ENCODE measurements around the gene GRM4. TPM values are rescaled to one million over a fixed set of nuclear protein-coding genes. Genes with fewer than 3 reads are reported as not detected.
"Not testable (repeated sequence)": the region's sequence is repeated elsewhere in the genome, so short reads cannot be mapped to it uniquely, and the experiment has no call there.

The GRM4 gene
- total RNA-seq, 1 donor = under 0.01 TPM

DNA sequence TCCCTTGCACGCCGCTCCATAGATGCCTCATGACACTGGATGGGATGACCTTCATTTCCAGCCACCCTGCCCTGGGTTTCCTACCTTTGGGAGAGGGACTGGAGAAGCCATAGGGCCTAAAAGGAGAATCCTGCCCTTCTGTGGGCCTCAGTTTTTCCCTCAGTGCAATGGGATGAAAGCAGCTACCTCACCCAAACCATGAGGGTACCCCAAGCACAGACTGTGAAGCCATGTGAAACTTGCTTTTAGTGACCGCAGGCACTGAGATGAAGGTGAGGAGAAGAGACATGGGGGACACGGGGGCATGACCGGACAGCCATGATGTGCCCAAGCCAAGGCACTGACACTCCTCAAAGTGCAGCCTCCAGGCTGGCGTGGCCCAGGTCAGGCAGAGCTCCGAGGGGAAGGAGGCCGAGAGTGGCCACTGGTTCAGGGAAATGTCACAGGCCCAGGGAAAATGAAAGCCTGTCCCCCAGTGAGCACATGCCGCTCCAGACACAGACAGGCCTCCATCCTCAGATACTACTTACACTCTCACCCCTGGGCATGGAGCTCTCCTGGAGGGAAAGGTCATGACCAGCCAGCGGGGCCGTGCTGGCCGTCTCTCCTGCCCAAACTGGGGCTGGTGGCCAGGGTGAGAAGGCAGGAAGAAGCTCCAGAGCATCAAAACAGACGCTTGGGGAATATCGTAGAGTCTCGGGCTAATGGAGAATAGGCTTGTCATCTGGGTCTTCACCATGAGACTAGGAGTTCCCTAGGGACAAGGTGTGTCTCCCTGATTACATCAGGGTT is 116.2 kb downstream of the GRM4 start:
- DNase-seq (ENCODE audit: low read depth in 2 of 3, low spot score in 2 of 3) = no peak

DNA sequence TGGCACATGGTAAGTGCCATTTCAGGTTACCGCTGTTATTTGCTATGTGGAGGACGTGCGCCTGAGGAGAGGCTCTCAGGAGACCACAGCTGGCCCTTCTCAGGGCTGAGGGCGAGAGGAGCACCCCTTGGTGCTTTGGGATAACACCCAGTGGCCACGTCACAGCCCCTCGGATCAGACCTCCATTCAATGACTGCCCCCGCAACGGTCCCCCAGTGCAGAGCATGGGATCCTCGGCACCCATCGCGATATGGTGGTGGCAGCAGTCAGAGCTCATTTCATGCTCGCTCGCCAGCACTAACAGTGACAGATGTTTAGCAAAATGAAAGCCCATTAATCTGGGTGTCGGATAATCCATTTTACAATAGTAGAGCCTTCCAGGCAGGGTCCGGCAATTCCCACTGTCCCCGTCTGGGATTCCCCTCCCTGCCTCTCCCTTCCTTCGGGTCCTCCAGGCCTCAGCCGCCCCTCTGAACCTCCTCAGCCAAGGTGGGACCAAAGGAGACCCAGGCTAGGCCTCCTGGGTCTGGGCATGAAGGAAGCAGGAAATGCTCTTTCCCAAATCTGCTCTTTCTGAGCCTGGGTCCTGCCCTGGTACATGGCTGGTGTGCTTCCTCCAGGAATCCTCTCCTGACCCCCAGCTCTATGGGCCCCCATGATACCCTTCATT is 117.1 kb downstream of the GRM4 start:
- DNase-seq (ENCODE audit: low read depth in 2 of 3, low spot score in 2 of 3) = no peak

DNA sequence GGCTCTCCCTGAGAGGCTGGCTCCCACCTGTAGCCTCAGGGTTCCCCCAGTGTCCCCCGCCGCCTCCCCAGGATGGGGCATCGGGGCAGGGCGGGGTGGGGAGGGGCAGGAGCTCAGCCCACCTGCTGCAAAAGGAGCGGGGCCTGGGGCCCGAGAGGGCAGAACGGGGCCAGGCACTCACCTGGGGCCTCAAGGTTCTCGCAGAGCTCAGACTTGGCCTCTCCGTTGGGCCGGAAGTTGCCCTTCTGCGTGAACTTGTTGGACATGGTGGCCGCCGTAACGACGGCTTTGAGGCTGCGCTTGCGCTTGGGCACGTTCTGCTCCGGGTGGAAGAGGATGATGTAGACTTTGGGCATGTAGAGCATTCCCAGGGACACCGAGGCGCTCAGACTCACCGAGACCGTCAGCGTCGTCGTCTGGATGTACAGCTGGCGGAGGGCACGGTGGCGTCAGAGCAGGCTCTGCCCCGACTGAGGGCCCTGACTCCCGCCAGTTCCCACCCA is 117.9 kb downstream of the GRM4 start:
- no peak for DNase-seq (ENCODE audit: low read depth in 2 of 3, low spot score in 2 of 3)

DNA sequence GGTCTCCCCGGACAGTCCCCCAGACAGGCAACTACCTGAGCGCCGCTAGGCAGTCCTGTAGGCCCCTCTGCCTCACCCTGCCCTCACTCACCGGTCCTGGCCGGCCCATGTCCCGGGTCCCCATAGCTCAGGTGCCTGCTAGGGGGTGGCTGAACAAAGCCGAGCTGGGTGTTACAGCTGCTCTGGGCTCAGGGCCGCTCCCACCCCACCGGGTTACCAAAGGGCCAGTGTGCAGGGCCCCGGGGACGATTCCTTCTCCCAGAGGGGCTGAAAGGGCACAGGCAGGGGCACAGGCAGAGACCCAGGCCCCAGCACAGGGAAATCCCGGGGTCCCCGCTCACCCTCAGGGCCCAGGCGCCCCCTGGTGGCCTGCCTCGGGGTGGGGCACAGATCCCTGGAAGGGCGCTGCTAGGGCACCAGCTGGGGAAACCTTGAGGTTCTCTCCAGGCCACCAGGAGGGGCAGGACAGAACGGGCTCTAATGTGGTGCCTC is 118.4 kb downstream of the GRM4 start:
- peak; percentile 43 to 65 (median 51) for DNase-seq (ENCODE audit: low read depth in 2 of 3, low spot score in 2 of 3)

DNA sequence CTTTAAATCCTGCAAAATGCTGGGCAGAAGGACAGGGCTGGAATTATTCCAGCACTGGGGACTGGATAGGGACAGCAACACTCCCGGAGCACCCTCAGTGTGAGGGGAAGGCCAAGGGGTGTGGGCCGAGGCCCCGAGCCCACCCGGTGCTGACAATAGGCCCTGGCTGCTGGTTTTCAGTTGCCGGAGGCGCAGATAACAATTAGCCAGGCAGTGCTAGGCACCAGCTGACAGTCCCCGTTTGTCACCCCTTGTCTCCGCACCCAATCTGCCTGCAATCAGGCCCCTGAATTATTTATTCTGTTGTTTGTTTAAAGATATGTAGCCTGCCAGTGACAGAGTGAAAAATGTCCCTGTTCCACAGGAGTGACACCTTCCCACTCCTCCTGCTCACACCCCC is 120.0 kb downstream of the GRM4 start:
- no peak for DNase-seq (ENCODE audit: low read depth in 2 of 3, low spot score in 2 of 3)

DNA sequence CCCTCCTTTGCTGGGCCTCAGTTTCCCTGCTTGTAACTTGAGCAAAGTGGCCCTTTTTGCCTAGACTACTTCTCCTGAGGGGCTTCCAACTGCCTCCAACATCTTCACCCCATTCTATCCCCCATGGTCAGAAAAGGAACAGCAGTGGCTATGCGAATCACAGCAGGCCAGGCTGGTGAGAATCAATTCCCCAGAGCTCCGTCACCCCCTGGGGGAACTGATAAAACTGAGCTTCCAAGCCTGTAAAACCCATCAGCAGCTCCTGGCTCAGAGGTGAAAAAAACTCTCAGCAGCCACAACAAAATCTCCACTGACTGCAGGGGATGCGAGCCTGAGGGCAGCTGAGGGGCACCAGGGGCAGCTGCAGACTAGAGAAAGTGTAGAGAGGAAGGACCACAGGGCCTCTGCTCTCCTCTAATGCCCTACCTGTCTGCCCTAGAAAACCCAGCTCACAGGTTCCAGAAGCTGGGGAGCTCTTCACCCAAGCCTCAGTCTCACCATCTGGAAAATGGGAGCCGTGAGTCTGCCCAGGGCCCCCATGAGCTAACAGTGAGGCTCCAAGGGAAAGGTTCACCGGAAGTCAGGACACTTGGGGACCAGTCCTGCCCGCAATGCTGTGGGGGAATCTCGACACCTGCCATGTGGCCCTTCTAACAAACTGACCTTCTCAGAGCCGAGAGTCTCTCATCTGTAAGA is 120.6 kb downstream of the GRM4 start:
- DNase-seq (ENCODE audit: low read depth in 2 of 3, low spot score in 2 of 3) = no peak

DNA sequence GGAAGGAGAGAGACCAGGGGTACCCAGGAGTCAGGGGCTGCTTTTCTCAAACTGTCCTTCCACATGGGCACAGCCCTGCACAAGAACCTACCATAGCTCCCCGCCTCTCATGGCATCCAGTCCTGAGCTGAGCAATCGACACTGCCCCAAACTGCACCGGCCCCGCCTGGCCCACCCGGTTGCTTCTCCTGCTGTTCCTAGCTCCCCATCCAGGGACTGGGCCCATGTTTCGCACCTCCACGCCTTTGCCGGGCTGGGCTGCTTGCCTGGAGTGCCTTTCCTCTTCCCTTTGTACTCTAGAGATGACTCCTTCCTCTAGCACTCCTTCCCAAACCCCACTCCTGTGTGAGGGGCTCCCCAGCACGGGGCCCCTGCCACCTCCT is 123.0 kb downstream of the GRM4 start:
- DNase-seq (ENCODE audit: low read depth in 2 of 3, low spot score in 2 of 3) = no peak

DNA sequence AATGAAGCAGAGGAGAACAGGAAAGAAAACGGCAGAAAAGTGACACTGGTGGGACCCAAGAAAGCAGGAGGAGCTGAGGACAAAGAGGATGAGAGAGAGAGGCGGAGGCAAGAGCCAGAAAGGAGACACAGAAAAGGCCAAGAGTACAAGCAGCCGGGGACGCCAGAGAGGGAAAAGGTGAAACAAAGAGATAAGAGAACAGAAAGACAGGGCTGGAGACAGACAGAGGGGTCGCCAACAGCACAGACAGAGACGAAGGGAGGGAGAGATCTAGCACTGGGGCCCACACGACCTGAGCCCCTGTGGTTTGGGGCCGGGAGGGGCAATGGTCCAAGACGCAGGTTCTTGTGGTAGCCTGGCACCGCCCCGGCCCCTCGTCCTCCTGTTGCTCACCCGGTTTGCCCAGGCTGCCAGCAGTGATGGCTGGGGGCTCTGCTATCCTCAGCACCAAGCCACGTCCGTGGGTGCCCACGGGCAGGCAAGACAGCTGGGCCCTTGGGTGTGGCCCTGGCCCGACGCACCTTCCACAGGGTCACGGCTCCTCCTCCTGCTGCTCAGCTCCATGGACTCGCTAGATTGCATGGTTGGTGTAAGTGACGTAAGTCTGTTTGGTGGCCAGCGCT is 123.5 kb downstream of the GRM4 start:
- DNase-seq (ENCODE audit: low read depth in 2 of 3, low spot score in 2 of 3) = no peak

DNA sequence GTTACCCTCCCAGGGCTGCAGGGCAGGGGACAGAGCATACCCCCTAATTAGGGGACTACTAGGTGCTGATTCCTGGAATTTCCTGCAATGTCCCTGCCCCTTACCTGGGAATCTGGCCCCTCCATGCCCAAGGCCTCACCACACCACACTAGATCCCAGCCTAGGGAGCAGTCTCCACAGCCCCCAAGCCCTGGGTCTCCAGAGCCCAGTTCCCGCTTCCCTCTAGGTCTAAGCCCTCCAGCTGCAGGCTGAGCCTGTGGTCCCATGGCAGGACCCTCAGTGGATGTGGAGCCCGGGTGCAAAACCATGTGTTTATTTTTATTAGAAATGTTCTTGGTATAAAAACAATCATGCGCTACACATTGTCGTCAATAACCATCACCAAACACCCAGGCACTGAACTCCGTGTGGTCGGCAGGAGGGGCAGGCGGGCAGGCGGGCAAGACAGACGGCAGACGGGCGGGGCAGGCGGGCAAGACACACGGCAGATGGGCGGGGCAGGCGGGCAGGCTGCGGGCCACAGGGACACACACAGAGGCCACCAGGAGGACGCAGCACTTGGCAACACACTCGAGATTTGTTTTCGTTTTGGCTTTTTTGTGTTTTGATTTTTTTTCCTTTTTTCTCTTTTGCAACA is 124.2 kb downstream of the GRM4 start:
- no peak for DNase-seq (ENCODE audit: low read depth in 2 of 3, low spot score in 2 of 3)

DNA sequence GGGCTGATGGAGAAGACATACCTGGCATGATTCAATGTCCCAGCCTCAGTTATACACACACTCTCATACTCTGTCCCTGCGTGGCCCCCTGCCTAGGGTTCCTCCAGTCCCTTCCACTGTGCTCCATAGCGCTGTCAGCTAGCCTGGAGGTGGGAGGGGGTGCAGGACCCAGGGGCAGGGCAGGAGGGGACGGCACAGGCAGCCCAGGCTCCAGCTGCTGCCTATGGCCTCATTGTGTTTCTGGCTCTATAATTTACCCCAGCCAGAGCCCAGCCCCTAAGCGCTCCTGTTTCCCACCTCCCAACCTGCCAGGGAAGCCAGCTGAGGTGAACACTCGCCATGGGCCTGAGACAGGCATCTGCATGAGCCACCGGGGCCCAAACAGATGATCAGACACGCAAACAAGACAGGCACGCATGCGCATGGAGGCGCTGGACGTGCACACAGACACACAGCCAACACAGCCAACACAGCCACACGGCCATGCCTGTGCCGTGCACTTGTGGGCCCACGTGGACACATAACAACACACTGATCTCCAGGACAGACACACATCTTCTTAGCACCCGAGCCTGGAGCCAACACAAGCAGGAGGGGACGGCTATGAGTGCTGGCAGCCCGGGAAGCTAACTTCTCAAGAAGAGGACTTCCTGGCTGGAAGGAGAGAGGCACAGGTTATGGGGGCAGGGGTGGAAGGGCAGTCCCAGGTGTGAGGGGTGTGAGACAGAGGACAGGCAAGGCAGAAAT is 124.9 kb downstream of the GRM4 start:
- no peak for DNase-seq (ENCODE audit: low read depth in 2 of 3, low spot score in 2 of 3)

DNA sequence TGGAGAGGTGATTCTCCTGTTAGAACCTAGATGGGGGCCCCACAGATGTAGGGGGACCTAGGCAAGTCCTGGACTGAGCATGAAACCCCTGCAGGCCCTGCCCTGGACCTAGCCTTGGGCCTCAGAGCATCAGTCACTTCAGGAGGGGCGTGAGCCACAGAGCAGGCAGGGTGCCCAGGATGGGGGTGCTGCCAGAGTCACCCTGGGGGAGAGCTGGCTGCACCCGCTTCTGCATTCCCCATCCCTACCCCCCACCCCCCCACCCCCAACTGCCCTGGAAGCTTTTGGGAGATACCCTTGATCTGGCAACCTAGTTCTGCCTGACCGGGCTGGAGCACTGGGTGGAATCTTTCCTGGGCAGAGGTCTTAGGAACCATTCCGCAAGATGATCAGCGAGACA is 125.6 kb downstream of the GRM4 start:
- DNase-seq (ENCODE audit: low read depth in 2 of 3, low spot score in 2 of 3) = no peak

DNA sequence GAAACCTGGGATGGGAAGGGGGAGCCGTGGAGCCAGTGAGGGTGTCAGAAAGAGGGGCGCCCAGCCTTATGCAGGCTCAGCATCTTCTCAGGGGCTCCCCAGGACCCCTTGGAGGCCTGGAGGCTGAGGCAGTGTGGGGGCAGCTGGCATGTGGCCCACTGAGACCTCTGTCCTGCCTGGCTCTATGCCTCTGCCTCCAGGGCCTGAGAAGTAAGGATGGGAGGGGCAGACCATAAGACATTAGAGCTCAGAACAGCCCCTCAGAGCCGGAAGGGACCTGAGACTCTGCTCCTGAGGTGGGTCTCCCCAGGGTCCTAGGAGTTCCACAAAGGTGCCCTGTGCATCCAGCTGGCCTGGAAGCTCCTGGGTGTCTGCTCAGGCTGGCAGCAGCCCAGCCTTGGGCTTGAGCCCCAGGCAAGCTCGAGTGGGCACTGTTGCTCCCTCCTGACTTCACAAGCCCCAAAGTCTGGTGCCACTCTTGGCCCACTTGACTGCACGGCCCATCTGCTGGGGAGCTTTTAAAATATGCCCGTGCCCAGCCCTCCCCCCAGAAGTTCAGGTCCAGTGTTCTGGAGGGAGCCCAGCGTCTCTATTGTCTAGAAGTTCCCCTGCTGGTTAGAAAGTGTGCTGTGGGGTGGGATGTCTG is 126.8 kb downstream of the GRM4 start:
- no peak for DNase-seq (ENCODE audit: low read depth in 2 of 3, low spot score in 2 of 3)

DNA sequence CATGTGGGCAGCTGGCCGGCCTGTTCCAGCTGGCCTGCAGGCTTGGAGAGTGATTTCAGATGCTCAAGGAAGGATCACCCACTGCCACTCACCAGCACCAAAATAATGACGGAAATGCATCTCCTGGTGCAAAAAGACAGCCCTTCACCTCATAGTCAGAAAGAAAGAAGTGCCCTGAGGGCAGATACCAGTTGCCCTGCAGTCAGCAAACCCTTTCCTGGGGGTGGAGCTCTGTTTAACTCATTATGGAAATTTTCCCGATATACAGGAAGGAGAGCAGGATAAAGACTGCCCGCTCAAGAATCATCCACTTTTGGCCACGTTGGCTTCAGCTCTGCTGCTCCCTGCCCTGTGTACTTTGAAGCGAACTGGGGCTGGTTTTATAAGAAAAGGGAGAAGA is 127.9 kb downstream of the GRM4 start:
- DNase-seq (ENCODE audit: low read depth in 2 of 3, low spot score in 2 of 3) = no peak

DNA sequence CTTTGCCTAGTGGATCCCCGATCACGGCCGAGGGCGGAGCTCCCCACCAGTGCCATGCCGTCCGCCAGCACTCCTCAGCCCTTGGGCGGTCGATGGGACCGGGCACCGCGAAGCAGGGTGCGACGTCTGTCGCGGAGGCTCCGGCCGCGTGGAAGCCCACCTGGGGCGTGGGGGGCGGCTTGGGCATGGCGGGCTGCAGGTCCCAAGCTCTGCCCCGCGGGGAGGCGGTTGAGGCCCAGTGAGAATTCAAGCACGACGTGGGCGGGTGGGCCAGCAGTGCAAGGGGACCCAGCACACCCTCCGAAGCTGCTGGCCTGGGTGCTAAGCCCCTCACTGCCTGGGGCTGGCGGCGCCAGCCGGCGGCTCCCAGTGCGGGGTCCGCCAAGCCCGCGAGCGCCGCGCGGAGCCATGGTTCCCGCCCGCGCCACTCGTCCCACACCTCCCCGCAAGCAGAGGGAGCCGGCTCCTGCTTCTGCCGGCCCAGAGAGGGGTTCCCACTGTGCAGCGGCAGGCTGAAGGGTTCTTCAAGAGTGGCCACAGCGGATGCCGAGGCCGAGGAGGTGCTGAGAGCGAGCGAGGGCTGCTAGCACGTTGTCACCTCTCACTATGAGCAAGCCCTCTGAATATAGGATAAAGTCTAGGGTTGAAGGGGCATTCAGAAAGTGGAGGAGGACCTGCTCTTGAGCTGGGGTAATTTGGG is 128.6 kb downstream of the GRM4 start:
- no peak for DNase-seq (ENCODE audit: low read depth in 2 of 3, low spot score in 2 of 3)

DNA sequence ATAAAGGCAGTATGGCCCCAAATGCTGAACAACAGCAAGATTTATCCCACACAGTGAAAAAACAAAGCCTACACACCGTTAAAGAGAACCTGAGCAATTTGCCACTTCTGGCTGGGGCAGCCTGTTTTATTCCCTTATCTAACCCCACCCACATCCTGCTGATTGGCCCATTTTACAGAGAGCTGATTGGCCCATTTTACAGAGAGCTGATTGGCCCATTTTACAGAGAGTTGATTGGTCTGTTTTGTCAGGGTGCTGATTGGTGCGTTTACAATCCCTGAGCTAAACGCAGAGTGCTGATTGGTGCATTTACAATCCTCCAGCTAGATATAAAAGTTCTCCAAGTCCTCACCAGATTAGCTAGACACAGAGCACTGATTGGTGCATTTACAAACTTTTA is 129.3 kb downstream of the GRM4 start:
- not testable (repeated sequence) for DNase-seq (ENCODE audit: low read depth in 2 of 3, low spot score in 2 of 3)

DNA sequence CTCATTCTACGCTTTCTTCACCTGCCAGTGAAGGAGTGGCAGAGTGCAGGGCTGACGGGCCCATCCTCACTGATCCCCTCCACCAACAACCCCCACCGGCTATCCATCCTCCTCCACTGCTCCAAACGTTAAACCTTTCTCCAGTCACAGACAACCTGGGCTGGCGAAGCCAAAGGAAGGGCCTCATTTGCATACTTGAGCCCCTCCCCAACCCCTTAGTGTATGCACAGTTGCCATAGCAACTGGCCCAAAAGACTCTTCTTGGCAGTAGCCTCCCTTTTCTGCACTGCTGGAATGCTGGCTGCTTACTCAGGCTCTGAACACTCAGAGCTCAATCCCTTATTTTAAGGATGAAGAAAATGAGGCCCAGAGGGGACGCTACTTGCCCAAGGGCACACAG is 130.3 kb downstream of the GRM4 start:
- DNase-seq (ENCODE audit: low read depth in 2 of 3, low spot score in 2 of 3) = no peak

DNA sequence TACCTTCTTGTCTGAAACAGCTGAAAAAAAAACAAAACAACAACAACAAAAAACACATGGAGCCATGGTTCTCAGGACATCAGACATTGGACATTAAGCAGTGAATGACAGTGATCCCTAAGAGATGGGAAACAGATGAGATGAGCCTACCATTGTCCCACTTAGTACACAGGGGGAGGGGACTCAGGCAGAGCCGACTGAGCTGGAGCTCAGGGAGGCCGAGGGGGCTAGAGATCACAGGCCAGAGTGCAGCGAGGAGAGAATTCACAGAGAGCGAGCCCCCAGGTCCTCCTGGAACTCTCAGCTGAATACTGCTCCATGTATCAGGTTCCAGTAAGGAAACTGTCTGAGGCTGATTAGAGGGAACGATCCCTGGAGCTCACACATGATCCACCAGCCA is 134.6 kb downstream of the GRM4 start:
- DNase-seq (ENCODE audit: low read depth in 2 of 3, low spot score in 2 of 3) = no peak

DNA sequence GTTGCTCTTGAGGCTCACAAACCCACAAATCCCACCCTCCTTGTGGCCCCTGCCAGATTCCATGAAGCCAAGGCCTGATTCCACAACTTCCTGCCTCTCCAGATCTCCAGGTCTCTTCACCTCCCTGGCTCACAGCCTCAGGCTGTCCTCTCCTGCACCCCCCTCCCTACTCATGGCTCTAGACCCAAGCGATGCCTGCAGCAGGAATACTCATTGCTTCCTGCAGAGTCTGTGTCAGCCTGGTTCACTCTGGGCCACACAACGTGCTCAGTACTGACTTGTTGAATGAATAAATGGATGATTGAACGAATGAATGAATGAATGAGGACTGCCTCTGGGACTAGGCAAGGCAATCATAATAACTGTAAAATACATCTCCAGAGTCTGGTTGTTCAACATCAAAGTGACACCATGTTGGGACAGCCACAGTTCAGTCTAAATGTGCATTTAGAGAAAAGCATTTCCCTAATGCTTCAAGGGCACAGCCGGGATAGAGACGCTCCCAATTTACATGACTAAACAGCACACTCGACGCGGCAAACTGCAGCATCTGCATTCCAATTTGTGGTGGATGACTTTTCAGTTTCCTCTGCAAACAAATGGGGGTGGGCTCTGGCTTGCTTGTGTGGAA is 139.9 kb downstream of the GRM4 start:
- DNase-seq (ENCODE audit: low read depth in 2 of 3, low spot score in 2 of 3) = no peak

Measured in hematopoietic multipotent progenitor cell (in vitro differentiated cells).